Measurements from ENCODE around the gene LMAN2. TPM values are rescaled to one million over a fixed set of nuclear protein-coding genes. Genes with fewer than 3 reads are reported as not detected.

LMAN2 gene
- total and polyA plus RNA-seq, 2 experiments from 2014 or later: 153 to 227 TPM

DNA sequence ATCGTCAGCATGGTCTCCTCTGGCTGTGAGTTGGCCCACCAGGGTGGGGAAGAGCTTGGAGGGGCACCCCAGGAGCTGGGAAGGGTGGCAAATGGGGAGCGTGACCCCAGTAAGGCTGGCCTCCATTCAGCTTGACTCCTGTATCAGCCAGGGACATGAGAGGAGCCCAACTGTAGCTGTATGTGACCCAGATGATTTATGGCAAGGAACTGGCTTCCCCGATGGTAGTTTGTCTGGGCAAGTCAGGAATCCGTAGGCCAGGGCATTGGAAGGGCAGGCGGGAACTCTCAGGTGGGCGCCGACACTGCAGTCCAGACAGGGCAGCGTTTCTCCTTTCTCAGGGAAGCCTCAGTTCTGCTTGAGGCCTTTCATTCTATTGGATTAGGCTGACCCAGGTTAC is 35.1 kb upstream of the LMAN2 start:
- Histone ChIP-seq H3K27me3 (ENCODE audit: insufficient read depth) (peaks cover 18% of the 10 kb centered on the region; the same call in 1 of the 2 replicates), H2AFZ (no peak overlapping the region), H3K9me2 (ENCODE audit: insufficient read depth) (no peaks in the 10 kb centered on the region), H3K4me1 (ENCODE audit: insufficient read depth) (no peaks in the 10 kb centered on the region), H3K79me2 (replicated peaks; ENCODE audit: insufficient read depth) (no peaks in the 10 kb centered on the region), H3K4me2 (no peak overlapping the region), H3K36me3 (ENCODE audit: insufficient read depth) (no peaks in the 10 kb centered on the region), H3K27ac (ENCODE audit: low read depth) (no peak overlapping the region), H3F3A (replicated peaks; ENCODE audit: low read depth) (0 out of 2 replicates have a peak, but pooled peaks cover 8% of the 10 kb centered on the region), H3K4me3 (no peak overlapping the region), H4K20me1 (replicated peaks; ENCODE audit: insufficient read depth) (no peaks in the 10 kb centered on the region)
- DNase-seq (ENCODE audit: low spot score) (no peak), ATAC-seq (no peak)
- TF ChIP-seq, protein P1, sequence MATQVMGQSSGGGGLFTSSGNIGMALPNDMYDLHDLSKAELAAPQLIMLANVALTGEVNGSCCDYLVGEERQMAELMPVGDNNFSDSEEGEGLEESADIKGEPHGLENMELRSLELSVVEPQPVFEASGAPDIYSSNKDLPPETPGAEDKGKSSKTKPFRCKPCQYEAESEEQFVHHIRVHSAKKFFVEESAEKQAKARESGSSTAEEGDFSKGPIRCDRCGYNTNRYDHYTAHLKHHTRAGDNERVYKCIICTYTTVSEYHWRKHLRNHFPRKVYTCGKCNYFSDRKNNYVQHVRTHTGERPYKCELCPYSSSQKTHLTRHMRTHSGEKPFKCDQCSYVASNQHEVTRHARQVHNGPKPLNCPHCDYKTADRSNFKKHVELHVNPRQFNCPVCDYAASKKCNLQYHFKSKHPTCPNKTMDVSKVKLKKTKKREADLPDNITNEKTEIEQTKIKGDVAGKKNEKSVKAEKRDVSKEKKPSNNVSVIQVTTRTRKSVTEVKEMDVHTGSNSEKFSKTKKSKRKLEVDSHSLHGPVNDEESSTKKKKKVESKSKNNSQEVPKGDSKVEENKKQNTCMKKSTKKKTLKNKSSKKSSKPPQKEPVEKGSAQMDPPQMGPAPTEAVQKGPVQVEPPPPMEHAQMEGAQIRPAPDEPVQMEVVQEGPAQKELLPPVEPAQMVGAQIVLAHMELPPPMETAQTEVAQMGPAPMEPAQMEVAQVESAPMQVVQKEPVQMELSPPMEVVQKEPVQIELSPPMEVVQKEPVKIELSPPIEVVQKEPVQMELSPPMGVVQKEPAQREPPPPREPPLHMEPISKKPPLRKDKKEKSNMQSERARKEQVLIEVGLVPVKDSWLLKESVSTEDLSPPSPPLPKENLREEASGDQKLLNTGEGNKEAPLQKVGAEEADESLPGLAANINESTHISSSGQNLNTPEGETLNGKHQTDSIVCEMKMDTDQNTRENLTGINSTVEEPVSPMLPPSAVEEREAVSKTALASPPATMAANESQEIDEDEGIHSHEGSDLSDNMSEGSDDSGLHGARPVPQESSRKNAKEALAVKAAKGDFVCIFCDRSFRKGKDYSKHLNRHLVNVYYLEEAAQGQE (IDR thresholded peaks at IDR 0.05; ENCODE audit: unreplicated experiment): no peak
- no peak for TF ChIP-seq EZH2 (IDR thresholded peaks at IDR 0.05; ENCODE audit: low read depth, unreplicated experiment)
- TF ChIP-seq, protein P2, sequence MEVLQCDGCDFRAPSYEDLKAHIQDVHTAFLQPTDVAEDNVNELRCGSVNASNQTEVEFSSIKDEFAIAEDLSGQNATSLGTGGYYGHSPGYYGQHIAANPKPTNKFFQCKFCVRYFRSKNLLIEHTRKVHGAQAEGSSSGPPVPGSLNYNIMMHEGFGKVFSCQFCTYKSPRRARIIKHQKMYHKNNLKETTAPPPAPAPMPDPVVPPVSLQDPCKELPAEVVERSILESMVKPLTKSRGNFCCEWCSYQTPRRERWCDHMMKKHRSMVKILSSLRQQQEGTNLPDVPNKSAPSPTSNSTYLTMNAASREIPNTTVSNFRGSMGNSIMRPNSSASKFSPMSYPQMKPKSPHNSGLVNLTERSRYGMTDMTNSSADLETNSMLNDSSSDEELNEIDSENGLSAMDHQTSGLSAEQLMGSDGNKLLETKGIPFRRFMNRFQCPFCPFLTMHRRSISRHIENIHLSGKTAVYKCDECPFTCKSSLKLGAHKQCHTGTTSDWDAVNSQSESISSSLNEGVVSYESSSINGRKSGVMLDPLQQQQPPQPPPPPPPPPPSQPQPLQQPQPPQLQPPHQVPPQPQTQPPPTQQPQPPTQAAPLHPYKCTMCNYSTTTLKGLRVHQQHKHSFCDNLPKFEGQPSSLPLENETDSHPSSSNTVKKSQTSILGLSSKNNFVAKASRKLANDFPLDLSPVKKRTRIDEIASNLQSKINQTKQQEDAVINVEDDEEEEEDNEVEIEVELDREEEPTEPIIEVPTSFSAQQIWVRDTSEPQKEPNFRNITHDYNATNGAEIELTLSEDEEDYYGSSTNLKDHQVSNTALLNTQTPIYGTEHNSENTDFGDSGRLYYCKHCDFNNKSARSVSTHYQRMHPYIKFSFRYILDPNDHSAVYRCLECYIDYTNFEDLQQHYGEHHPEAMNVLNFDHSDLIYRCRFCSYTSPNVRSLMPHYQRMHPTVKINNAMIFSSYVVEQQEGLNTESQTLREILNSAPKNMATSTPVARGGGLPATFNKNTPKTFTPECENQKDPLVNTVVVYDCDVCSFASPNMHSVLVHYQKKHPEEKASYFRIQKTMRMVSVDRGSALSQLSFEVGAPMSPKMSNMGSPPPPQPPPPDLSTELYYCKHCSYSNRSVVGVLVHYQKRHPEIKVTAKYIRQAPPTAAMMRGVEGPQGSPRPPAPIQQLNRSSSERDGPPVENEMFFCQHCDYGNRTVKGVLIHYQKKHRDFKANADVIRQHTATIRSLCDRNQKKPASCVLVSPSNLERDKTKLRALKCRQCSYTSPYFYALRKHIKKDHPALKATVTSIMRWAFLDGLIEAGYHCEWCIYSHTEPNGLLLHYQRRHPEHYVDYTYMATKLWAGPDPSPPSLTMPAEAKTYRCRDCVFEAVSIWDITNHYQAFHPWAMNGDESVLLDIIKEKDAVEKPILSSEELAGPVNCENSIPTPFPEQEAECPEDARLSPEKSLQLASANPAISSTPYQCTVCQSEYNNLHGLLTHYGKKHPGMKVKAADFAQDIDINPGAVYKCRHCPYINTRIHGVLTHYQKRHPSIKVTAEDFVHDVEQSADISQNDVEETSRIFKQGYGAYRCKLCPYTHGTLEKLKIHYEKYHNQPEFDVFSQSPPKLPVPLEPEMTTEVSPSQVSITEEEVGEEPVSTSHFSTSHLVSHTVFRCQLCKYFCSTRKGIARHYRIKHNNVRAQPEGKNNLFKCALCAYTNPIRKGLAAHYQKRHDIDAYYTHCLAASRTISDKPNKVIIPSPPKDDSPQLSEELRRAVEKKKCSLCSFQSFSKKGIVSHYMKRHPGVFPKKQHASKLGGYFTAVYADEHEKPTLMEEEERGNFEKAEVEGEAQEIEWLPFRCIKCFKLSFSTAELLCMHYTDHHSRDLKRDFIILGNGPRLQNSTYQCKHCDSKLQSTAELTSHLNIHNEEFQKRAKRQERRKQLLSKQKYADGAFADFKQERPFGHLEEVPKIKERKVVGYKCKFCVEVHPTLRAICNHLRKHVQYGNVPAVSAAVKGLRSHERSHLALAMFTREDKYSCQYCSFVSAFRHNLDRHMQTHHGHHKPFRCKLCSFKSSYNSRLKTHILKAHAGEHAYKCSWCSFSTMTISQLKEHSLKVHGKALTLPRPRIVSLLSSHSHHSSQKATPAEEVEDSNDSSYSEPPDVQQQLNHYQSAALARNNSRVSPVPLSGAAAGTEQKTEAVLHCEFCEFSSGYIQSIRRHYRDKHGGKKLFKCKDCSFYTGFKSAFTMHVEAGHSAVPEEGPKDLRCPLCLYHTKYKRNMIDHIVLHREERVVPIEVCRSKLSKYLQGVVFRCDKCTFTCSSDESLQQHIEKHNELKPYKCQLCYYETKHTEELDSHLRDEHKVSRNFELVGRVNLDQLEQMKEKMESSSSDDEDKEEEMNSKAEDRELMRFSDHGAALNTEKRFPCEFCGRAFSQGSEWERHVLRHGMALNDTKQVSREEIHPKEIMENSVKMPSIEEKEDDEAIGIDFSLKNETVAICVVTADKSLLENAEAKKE (CRISPR knock-in tag; IDR thresholded peaks at IDR 0.05): no peak
- no peak for TF ChIP-seq JUNB (IDR thresholded peaks at IDR 0.05; ENCODE audit: unreplicated experiment)
- TF ChIP-seq CREB1 (CRISPR knock-in tag; IDR thresholded peaks at IDR 0.05; ENCODE audit: low read depth): no peak
- TF ChIP-seq NANOG (IDR thresholded peaks at IDR 0.05; ENCODE audit: borderline replicate concordance): no peak
- TF ChIP-seq POLR2AphosphoS5 (IDR thresholded peaks at IDR 0.05; ENCODE audit: low read depth): no peak
- TF ChIP-seq STAT1 (IDR thresholded peaks at IDR 0.05; ENCODE audit: unreplicated experiment): no peak
- TF ChIP-seq, protein P3, sequence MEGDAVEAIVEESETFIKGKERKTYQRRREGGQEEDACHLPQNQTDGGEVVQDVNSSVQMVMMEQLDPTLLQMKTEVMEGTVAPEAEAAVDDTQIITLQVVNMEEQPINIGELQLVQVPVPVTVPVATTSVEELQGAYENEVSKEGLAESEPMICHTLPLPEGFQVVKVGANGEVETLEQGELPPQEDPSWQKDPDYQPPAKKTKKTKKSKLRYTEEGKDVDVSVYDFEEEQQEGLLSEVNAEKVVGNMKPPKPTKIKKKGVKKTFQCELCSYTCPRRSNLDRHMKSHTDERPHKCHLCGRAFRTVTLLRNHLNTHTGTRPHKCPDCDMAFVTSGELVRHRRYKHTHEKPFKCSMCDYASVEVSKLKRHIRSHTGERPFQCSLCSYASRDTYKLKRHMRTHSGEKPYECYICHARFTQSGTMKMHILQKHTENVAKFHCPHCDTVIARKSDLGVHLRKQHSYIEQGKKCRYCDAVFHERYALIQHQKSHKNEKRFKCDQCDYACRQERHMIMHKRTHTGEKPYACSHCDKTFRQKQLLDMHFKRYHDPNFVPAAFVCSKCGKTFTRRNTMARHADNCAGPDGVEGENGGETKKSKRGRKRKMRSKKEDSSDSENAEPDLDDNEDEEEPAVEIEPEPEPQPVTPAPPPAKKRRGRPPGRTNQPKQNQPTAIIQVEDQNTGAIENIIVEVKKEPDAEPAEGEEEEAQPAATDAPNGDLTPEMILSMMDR (conservative IDR thresholded peaks at IDR 0.05; ENCODE audit: low read depth in 2 of 2): no peak
- TF ChIP-seq EZH2phosphoT487 (IDR thresholded peaks at IDR 0.05; ENCODE audit: unreplicated experiment): no peak
- H3K27ac Mint-ChIP-seq: no peak overlapping the region
- H3K9me3 Mint-ChIP-seq: no peaks in the 10 kb centered on the region
- H3K36me3 Mint-ChIP-seq (ENCODE audit: low read depth): no peaks in the 10 kb centered on the region; the same call in 2 of the 3 replicates
- H3K27me3 Mint-ChIP-seq (ENCODE audit: insufficient read depth, low read depth, poor library complexity): peaks cover 32% of the 10 kb centered on the region
- peaks cover 25% of the 10 kb centered on the region for H3K4me1 Mint-ChIP-seq
- H3K4me3 Mint-ChIP-seq: no peak overlapping the region

Data from GM23338 (cell line).